H1 (cell line): ENCODE data around the gene PPIP5K1. TPM values are rescaled to one million over a fixed set of nuclear protein-coding genes. Genes with fewer than 3 reads are reported as not detected.
A peak's percentile ranks its signal among the peaks of the same experiment; 100 is the strongest.

Experiments
- CTCF ChIA-PET: fragments of 300-600 bp; sonication (Branson Sonifier 250); formaldehyde crosslinking; loops from one replicate; lab custom pipeline; 2021; ENCODE audit not compliant: partially characterized antibody; lab: Charles Lee
- POLR2A ChIA-PET: fragments of 300-600 bp; sonication (Branson Sonifier 250); formaldehyde crosslinking; loops from one replicate; lab custom pipeline; 2021; ENCODE audit warnings: inconsistent platforms; ENCODE audit not compliant: partially characterized antibody; lab: Charles Lee
- DNase-seq, 2 experiments: peaks; one replicate each; pipeline versions ENCODE4 v3.0.0 to v3.0.0-alpha.2; 2010 to 2022; ENCODE audit warnings: low spot score in 2 of 2, low read depth in 1 of 2, mixed read lengths in 1 of 2
- FAIRE-seq: peaks from 2 replicates; lab custom pipeline; 2011; peaks lifted over from hg19 to GRCh38; lab: Jason Lieb, UNC
- H2AFZ ChIP-seq: 2 replicates; pipeline ENCODE4 v1.8.1; 2012; ENCODE audit warnings: low read length, inconsistent platforms
- H2AK5ac ChIP-seq: 2 replicates; pipeline ENCODE4 v1.6.1; 2013; ENCODE audit warnings: low read depth, low read length
- H2BK120ac ChIP-seq: replicated peaks from 2 replicates; pipeline ENCODE3; 2013; ENCODE audit warnings: low read depth, low read length, inconsistent platforms
- H2BK12ac ChIP-seq: 2 replicates; pipeline ENCODE4 v1.6.1; 2013; ENCODE audit warnings: low read depth, low read length
- H2BK15ac ChIP-seq: 2 replicates; pipeline ENCODE4 v1.6.1; 2013; ENCODE audit warnings: low read length
- H2BK20ac ChIP-seq: 2 replicates; pipeline ENCODE4 v1.6.1; 2013; ENCODE audit warnings: low read length
- H2BK5ac ChIP-seq: 2 replicates; pipeline ENCODE4 v1.6.1; 2013; ENCODE audit warnings: low read depth, low read length
- H3K14ac ChIP-seq: 2 replicates; pipeline ENCODE4 v1.6.1; 2013; ENCODE audit warnings: inconsistent platforms; ENCODE audit not compliant: insufficient read length
- H3K18ac ChIP-seq: 2 replicates; pipeline ENCODE4 v1.6.1; 2013; ENCODE audit warnings: low read length; ENCODE audit errors: extremely low read depth
- H3K23ac ChIP-seq: 2 replicates; pipeline ENCODE4 v1.6.1; 2013; ENCODE audit warnings: inconsistent platforms; ENCODE audit not compliant: insufficient read length
- H3K23me2 ChIP-seq: 2 replicates; pipeline ENCODE4 v1.6.1; 2013; ENCODE audit warnings: low read depth, low read length
- H3K27ac ChIP-seq: 2 replicates; pipeline ENCODE4 v1.6.1; 2011; ENCODE audit warnings: low read depth, low read length, inconsistent platforms
- H3K27me3 ChIP-seq, 4 experiments: replicated peaks in 1 of 4; 1 replicate in 1 of 4; 2 replicates in 3 of 4; pipeline versions ENCODE4 v1.6.1 to v1.8.1; 2011 to 2013; ENCODE audit warnings: low read length in 3 of 4, mild to moderate bottlenecking in 3 of 4, inconsistent platforms in 2 of 4, mixed read lengths in 2 of 4, moderate library complexity in 1 of 4; ENCODE audit not compliant: control insufficient read depth in 3 of 4, insufficient read depth in 3 of 4; ENCODE audit errors: extremely low read depth in 1 of 4
- H3K36me3 ChIP-seq, 4 experiments: 2 replicates each; pipeline versions ENCODE4 v1.6.1 to v1.8.1; 2011 to 2013; ENCODE audit warnings: mild to moderate bottlenecking in 4 of 4, low read length in 3 of 4, moderate library complexity in 2 of 4, control low read depth in 1 of 4, inconsistent platforms in 1 of 4; ENCODE audit not compliant: insufficient read depth in 4 of 4, control insufficient read depth in 2 of 4
- H3K4ac ChIP-seq: replicated peaks from 2 replicates; pipeline ENCODE3; 2013; ENCODE audit warnings: low read length, low read depth, mixed read lengths, inconsistent platforms; ENCODE audit not compliant: insufficient read length
- H3K4me1 ChIP-seq, 4 experiments: replicated peaks in 1 of 4; 1 replicate in 1 of 4; 2 replicates in 3 of 4; pipeline versions ENCODE4 v1.6.1 to v1.8.1; 2011 to 2013; ENCODE audit warnings: low read length in 3 of 4, inconsistent platforms in 2 of 4, mixed read lengths in 1 of 4; ENCODE audit not compliant: insufficient read depth in 4 of 4, control insufficient read depth in 3 of 4
- H3K4me2 ChIP-seq, 2 experiments: 2 replicates each; pipeline versions ENCODE4 v1.6.1 to v1.8.1; 2011 to 2013; ENCODE audit warnings: low read depth in 2 of 2, low read length in 2 of 2, control low read depth in 1 of 2, inconsistent platforms in 1 of 2, mild to moderate bottlenecking in 1 of 2; ENCODE audit not compliant: insufficient read depth in 1 of 2
- H3K4me3 ChIP-seq, 4 experiments: fragments of 200-600, 300-600 bp in 1 of 4; sonication (generic), shearing (Covaris generic), sonication (Bioruptor Twin) in 1 of 4; 2 replicates each; pipeline versions ENCODE4 v1.5.1 to v1.8.1; 2011 to 2016; ENCODE audit warnings: low read length in 4 of 4, low read depth in 3 of 4, control low read depth in 2 of 4, inconsistent platforms in 2 of 4, mild to moderate bottlenecking in 2 of 4, mixed read lengths in 1 of 4, moderate library complexity in 1 of 4; ENCODE audit not compliant: insufficient read depth in 2 of 4; ENCODE audit errors: extremely low read depth in 1 of 4
- H3K56ac ChIP-seq: replicated peaks from 2 replicates; pipeline ENCODE3; 2013; ENCODE audit warnings: low read depth, mild to moderate bottlenecking, mixed read lengths, low read length, inconsistent platforms; ENCODE audit not compliant: insufficient read length
- H3K79me1 ChIP-seq: 2 replicates; pipeline ENCODE4 v1.6.1; 2013; ENCODE audit warnings: low read depth, low read length, control low read depth
- H3K79me2 ChIP-seq, 2 experiments: 2 replicates each; pipeline versions ENCODE4 v1.6.1 to v1.8.1; 2012 to 2013; ENCODE audit warnings: low read length in 2 of 2, mild to moderate bottlenecking in 2 of 2, inconsistent platforms in 1 of 2; ENCODE audit not compliant: insufficient read depth in 2 of 2, control insufficient read depth in 1 of 2
- H3K9ac ChIP-seq, 4 experiments: replicated peaks in 1 of 4; 1 replicate in 1 of 4; 2 replicates in 3 of 4; pipeline versions ENCODE4 v1.6.1 to v1.8.1; 2011 to 2013; ENCODE audit warnings: low read depth in 3 of 4, low read length in 3 of 4, control low read depth in 2 of 4, mild to moderate bottlenecking in 2 of 4, moderate library complexity in 2 of 4, inconsistent platforms in 1 of 4; ENCODE audit errors: extremely low read depth in 1 of 4
- H3K9me3 ChIP-seq, 2 experiments: 2 replicates each; pipeline versions ENCODE4 v1.6.1 to v1.8.1; 2012 to 2013; ENCODE audit warnings: mild to moderate bottlenecking in 2 of 2, moderate library complexity in 2 of 2, control low read depth in 1 of 2, inconsistent platforms in 1 of 2, low read depth in 1 of 2, low read length in 1 of 2, mixed read lengths in 1 of 2; ENCODE audit not compliant: insufficient read depth in 2 of 2
- H4K20me1 ChIP-seq, 2 experiments: replicated peaks in 1 of 2; 2 replicates each; pipeline versions ENCODE3 to v1.8.1; 2011 to 2013; ENCODE audit warnings: inconsistent platforms in 2 of 2, low read length in 2 of 2, mild to moderate bottlenecking in 1 of 2; ENCODE audit not compliant: insufficient read depth in 2 of 2, control insufficient read depth in 1 of 2
- H4K5ac ChIP-seq: 2 replicates; pipeline ENCODE4 v1.6.1; 2013; ENCODE audit warnings: low read length, low read depth, mixed read lengths, inconsistent platforms; ENCODE audit not compliant: insufficient read length
- H4K8ac ChIP-seq: 2 replicates; pipeline ENCODE4 v1.8.0; 2013; ENCODE audit warnings: mild to moderate bottlenecking, moderate library complexity, low read length, inconsistent platforms; ENCODE audit not compliant: insufficient read depth; ENCODE audit errors: extremely low read depth
- H4K91ac ChIP-seq: replicated peaks from 2 replicates; pipeline ENCODE3; 2013; ENCODE audit warnings: low read length, mixed read lengths, inconsistent platforms; ENCODE audit not compliant: insufficient read length
- CREB1 ChIP-seq: IDR thresholded peaks from 2 replicates; pipeline ENCODE4 v1.6.1; 2012; ENCODE audit warnings: inconsistent platforms
- SIN3A ChIP-seq, 2 experiments: IDR thresholded peaks in 1 of 2; conservative IDR thresholded peaks in 1 of 2; 2 replicates each; pipeline ENCODE4 v1.6.1; 2011 to 2012; ENCODE audit warnings: low read length in 2 of 2, improper control_type of control experiment in 1 of 2, low read depth in 1 of 2, mild to moderate bottlenecking in 1 of 2
- SRF ChIP-seq: IDR thresholded peaks from 2 replicates; pipeline ENCODE4 v1.6.1; 2011; ENCODE audit warnings: mild to moderate bottlenecking, low read depth, low read length, moderate library complexity
- WGBS, 2 experiments: shearing (Covaris generic) in 1 of 2; methylation state at CpG; one replicate each; pipeline versions ENCODE4 v1.1.6 to v1.1.7; 2013 to 2015; ENCODE audit warnings: low lambda C conversion rate in 2 of 2, mixed read lengths in 2 of 2, inconsistent platforms in 1 of 2, low coverage in 1 of 2, missing lambda C conversion rate in 1 of 2; ENCODE audit not compliant: insufficient replicate concordance in 2 of 2, insufficient coverage in 1 of 2, insufficient read length in 1 of 2; ENCODE audit errors: extremely low coverage in 1 of 2, missing lambda C conversion rate in 1 of 2; 5-methylcytosine and 5-hydroxymethylcytosine counted together
- polyA plus RNA-seq, 7 experiments: library from polyadenylated mRNA; depleted of rRNA in 3 of 7; stranded (reverse) in 5 of 7; unstranded in 2 of 7; fragments of >200 nt in 5 of 7; fragments of 200-250 nt in 2 of 7; gene quantifications; 1 replicate in 5 of 7; 2 replicates in 1 of 7; 4 replicates in 1 of 7; pipeline versions ENCODE4 v1.2.1 to v1.2.3, GENCODE V29; 2011 to 2013; ENCODE audit warnings: missing spikeins in 2 of 7, mixed read lengths in 2 of 7
- total RNA-seq: library from RNA; stranded (reverse); fragmentation: NEBNext Ultra II Directional; extraction: Animal tissue kit (Norgen Biotek cat#: 25700); gene quantifications from 2 replicates; pipeline ENCODE4 v1.2.1, GENCODE V29; 2021
- TF ChIP-seq, protein P1 (sequence below), 3 experiments: IDR thresholded peaks; 1 replicate in 2 of 3; 2 replicates in 1 of 3; pipeline versions ENCODE4 v1.5.1 to v1.6.1; 2011; ENCODE audit warnings: low read length in 3 of 3, mild to moderate bottlenecking in 3 of 3, inconsistent platforms in 2 of 3, low read depth in 1 of 3, moderate library complexity in 1 of 3; ENCODE audit not compliant: insufficient read depth in 1 of 3; ENCODE audit errors: control extremely low read depth in 1 of 3

The PPIP5K1 gene
- total and polyA plus RNA-seq, 2 of the 8 experiments (the other 6 are each of a cell fraction or from before 2014, with no cell fraction given), result 18.8 to 22.7 TPM

DNA sequence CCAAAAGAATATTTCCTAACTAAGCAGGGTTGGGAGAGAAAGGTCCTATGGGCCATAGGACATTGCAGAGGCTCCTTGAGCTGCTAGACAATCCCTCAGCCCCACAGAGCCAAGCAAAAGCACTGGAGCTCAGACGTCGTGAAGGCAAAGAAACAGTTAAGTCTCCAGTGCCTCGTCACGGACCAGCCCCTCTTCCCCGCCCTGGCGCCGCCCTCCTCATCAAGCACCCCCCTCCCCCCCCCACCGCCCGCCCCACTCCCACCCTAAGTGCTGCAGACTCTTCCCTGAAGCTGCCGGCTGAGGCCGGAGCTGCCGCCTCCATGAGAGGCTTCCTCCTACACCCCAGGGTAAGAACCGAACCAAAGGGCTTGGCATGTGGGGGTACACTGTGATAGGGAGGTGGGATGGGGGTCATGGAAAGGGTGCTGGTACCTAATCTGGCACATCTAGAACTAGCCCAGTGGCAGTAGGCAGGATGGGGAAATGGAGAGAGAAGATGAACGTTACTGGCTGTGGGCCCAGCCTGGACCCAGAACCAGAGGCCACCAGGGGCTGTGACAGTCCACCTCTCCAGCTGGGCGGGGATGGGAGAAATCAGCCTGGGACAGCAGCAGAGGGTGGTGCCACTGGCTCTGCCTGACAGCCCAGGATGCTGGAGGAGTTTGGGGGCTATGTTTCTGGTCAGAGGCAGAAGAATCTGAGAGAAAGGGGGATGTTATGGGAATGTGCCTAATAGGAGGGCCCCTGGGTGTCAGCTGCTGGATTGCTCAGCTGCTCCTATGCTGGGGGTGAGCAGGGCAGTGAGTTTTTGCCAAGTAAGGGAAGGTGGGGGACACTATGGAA, 72.4 kb downstream of the PPIP5K1 start, which contains the start of gene MAP1A:
Gene MAP1A (plus strand): TSS at position 255 of the 843 bp plus-strand sequence. CDS start 3,866 bp downstream, outside the sequence.
- no peaks in the 10 kb centered on the region for H3K79me2 ChIP-seq
- FAIRE-seq, result no peak
- no peak within 1 kb of the TSS; a peak in 1 of 7 replicates for H3K9ac ChIP-seq
- no peaks in the 10 kb centered on the region for H4K20me1 ChIP-seq
- H2BK20ac ChIP-seq, result no peak within 1 kb of the TSS
- no peak within 1 kb of the TSS for H3K27ac ChIP-seq
- H2BK12ac ChIP-seq, result peak within 1 kb of the TSS; percentile 70; the same call in 1 of the 2 replicates
- CTCF ChIA-PET, result interaction anchor here (0.6 to 9.4 kb wide), 7 partner anchors 10 to 146 kb away, joined by 3 to 121 read pairs (median 10); partner anchors contain the start of gene TP53BP1
- no peaks in the 10 kb centered on the region for H3K79me1 ChIP-seq
- POLR2A ChIA-PET, result interaction anchor here (1.4 to 2.3 kb wide), 4 partner anchors 7 to 35 kb away, joined by 3 to 8 read pairs (median 5); partner anchors contain the start of gene TP53BP1
- H2BK15ac ChIP-seq, result peak within 1 kb of the TSS; percentile 83; the same call in 1 of the 2 replicates
- no peaks in the 10 kb centered on the region for H3K36me3 ChIP-seq
- no peak within 1 kb of the TSS for H3K56ac ChIP-seq
- no peak within 1 kb of the TSS for H3K4ac ChIP-seq
- peak in 1 of 2 experiments; percentile 63 for DNase-seq
- H4K5ac ChIP-seq, result no peak within 1 kb of the TSS
- peak within 1 kb of the TSS; percentile 56 for H2AFZ ChIP-seq
- H4K91ac ChIP-seq, result no peak within 1 kb of the TSS
- H3K4me3 ChIP-seq, result peak within 1 kb of the TSS; percentile 41 to 72 (median 52)
- peaks cover 11 to 21% (median 13%) of the 10 kb centered on the region in 4 experiments; a peak in 6 of 7 replicates for H3K4me1 ChIP-seq
- H2BK120ac ChIP-seq, result peak within 1 kb of the TSS; percentile 12
- no peak within 1 kb of the TSS for H2AK5ac ChIP-seq
- no peak within 1 kb of the TSS for H3K23ac ChIP-seq
- no peaks in the 10 kb centered on the region for H3K9me3 ChIP-seq
- H2BK5ac ChIP-seq, result no peak within 1 kb of the TSS; the same call in 1 of the 2 replicates
- peaks cover 15% of the 10 kb centered on the region; the same call in 1 of the 2 replicates for H3K23me2 ChIP-seq
- peak within 1 kb of the TSS; percentile 78 to 92 for H3K4me2 ChIP-seq
- H4K8ac ChIP-seq, result peak within 1 kb of the TSS; percentile 37
- H3K14ac ChIP-seq, result no peak within 1 kb of the TSS
- peak within 1 kb of the TSS; percentile 24 for H3K18ac ChIP-seq
- 2% methylated on average over 6 of the region's 15 CpGs; no CpG with 5 or more reads in 1 of the 2 experiments for WGBS, 2 experiments
- 0 out of 4 replicates have a peak, but pooled peaks of 1 of the 2 experiments have one; percentile 65 for TF ChIP-seq SIN3A (conservative IDR thresholded peaks at IDR 0.05 in 1 of 2, IDR thresholded peaks at IDR 0.05 in 1 of 2; ENCODE audit: low read depth in 1 of 2, low read length in 2 of 2)
- no peak for TF ChIP-seq SRF
- TF ChIP-seq, protein P1, sequence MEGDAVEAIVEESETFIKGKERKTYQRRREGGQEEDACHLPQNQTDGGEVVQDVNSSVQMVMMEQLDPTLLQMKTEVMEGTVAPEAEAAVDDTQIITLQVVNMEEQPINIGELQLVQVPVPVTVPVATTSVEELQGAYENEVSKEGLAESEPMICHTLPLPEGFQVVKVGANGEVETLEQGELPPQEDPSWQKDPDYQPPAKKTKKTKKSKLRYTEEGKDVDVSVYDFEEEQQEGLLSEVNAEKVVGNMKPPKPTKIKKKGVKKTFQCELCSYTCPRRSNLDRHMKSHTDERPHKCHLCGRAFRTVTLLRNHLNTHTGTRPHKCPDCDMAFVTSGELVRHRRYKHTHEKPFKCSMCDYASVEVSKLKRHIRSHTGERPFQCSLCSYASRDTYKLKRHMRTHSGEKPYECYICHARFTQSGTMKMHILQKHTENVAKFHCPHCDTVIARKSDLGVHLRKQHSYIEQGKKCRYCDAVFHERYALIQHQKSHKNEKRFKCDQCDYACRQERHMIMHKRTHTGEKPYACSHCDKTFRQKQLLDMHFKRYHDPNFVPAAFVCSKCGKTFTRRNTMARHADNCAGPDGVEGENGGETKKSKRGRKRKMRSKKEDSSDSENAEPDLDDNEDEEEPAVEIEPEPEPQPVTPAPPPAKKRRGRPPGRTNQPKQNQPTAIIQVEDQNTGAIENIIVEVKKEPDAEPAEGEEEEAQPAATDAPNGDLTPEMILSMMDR (IDR thresholded peaks at IDR 0.05; ENCODE audit: control extremely low read depth in 1 of 3, insufficient read depth in 1 of 3, low read depth in 1 of 3, low read length in 3 of 3), result peak in 1 of 3 experiments; percentile 8; a peak in 1 of 4 replicates
- TF ChIP-seq CREB1, result peak; percentile 26; the same call in 1 of the 2 replicates
- peaks cover 0 to 36% (median 25%) of the 10 kb centered on the region in 4 experiments; a peak in 6 of 7 replicates for H3K27me3 ChIP-seq
